ENCODE measurements around the gene CDH8.

Gene CDH8

DNA sequence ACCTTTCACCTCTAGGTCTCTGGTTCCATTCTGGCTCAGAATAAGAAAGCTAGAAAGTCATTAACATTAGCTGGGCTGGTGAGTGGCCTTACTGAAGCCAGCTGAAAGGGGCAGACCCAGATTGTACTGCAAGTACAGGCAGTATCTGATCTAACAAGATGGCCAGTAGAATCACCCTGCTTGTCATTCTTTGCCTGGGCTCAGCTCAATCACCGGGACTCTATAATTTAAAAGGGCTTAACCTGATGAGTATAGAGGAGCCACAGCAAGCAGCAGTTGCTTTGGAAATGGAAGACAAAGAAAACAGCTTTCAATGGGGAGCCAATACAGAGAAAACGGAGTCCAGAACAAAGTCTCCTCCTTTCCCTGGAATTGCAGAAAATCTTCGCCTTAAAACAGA, 13.6 kb downstream of the CDH8 start:
- no peak for DNase-seq

DNA sequence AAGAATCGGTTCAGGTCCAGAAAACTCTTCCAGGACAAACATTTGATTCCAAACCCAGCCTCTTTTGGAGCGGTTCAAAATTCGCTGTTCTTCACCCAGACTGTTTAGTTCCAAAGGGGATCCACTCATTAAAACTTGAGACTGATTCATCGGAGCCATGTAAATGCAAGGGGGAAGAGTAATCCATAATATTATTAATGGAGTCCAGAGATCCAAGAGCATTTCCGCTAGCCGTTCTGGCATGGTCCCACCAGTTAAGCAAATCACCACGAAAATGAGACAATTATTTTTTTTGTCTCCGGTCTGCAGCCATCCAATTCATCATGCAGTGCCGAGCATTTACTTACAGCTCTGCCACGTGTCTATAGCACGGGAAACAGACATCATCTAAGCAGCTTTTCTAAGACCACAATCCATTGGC, 15.1 kb downstream of the CDH8 start:
- peak; percentile 18 for DNase-seq

DNA sequence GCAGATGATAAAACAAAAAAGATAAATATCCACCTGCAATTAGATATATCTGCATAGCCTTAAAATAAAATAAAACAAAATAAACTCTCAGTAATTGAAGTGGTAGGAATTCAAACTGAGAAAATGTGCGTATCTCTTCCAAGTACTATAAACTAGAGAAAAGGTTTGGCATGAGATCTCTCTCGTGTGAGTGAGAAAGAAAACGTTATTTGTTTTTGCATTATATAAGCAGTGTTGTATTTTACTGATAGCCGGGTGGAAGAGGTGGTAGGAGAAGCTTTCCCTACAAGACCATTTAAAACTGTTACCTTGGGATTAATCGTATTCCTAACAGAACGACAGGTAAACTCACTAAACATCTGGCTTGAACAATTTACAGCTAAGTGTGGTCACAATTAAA, 15.6 kb downstream of the CDH8 start:
- no peak for DNase-seq

- DNase-seq, result no peak
These were observed 16.4 kb downstream of the CDH8 start for GRCh38 chr16:62019851-62020250.

GRCh38 chr16:62018301-62019060, 17.8 kb downstream of the CDH8 start:
- no peak for DNase-seq

GRCh38 chr16:62014319-62014923, 21.8 kb downstream of the CDH8 start:
- no peak for DNase-seq

- no peak for DNase-seq
These were observed 26.1 kb downstream of the CDH8 start for GRCh38 chr16:62010186-62010585.

DNA sequence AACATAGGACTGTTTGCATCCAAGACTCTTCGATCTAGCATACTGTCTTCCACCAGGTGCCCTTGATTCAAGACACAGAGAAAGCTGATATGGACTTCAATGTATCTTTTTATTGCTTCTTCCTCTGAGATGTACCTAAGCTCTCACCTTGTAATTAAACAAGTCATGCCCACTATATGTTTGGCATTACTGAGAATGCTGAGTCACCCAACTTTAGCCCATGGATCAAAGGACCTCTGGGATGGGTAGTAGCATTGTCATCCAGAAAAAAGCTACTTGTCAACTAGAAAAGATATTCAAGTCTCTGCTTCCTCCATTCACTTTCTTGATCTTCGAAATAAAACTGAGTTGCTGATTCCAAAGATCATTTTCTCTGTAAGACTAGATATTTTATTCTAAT, 37.8 kb downstream of the CDH8 start:
- no peak for DNase-seq

GRCh38 chr16:61993108-61993507, 43.1 kb downstream of the CDH8 start:
- no peak for DNase-seq

DNA sequence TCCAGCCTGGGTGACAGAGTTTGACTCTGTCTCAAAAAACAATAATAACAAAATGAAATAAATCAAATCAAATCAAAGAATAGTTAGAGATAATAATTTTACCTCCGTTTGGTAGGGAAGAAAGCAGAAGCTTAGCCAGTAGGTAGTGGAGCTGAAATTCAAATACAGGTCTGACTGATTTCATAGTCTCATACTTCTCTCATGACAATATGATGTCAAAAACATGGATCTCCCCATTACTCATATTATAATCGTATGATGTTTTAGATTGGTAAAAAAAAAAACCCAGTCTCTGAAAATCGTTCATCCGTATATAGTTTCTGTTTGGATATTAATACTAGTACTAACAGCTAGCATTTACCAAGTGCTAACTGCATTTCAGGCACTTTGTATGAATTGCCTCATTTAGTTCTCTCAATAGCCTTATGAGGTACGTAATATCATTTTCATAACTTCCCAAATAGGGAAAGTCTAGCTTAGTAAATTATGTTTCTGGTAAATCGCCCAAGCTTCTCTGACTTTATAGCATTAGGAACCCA, 48.7 kb downstream of the CDH8 start:
- no peak for DNase-seq

DNA sequence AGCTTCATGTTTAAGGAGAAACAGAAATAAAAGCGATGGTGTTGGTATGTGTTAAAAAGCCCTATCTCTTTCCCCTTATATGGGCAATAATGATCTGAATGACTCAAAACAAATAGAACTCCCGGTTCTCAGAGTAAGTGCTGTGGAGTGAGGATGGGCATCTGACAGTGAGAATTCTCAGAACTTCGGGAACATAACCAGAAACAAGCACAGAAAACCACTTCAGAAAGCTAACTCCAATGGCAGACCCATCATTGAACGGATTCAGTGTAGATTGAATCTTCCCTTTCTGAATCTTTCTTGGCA, 67.2 kb downstream of the CDH8 start:
- no peak for DNase-seq

- DNase-seq, result no peak
These were observed 67.8 kb downstream of the CDH8 start for GRCh38 chr16:61968242-61969076.

- no peak for DNase-seq
These were observed 79.0 kb downstream of the CDH8 start for GRCh38 chr16:61957075-61957855.

DNA sequence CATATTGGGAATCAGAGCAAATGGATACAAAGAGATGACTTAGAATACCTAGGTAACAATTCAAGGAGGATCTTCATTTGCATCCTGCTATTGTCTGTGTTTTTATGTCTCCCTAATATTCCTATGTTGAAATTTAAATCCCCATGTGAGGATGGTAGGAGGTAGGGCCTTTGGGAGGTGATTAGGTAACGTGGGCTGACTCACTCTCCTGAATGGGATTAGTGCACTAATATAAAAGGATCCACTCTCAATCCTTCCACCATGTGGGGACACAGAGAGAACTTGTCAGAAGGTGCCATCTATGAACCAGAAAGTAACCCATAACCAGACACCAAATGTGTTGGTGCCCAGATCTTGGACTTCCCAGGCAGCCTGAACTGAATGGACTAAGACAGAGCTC, 83.4 kb downstream of the CDH8 start:
- DNase-seq, result no peak

GRCh38 chr16:61948414-61948813, 87.8 kb downstream of the CDH8 start:
- DNase-seq, result no peak

- DNase-seq, result no peak
These were observed 90.2 kb downstream of the CDH8 start for GRCh38 chr16:61946019-61946418.

- DNase-seq, result no peak
These were observed 90.7 kb downstream of the CDH8 start for GRCh38 chr16:61945511-61945910.

DNA sequence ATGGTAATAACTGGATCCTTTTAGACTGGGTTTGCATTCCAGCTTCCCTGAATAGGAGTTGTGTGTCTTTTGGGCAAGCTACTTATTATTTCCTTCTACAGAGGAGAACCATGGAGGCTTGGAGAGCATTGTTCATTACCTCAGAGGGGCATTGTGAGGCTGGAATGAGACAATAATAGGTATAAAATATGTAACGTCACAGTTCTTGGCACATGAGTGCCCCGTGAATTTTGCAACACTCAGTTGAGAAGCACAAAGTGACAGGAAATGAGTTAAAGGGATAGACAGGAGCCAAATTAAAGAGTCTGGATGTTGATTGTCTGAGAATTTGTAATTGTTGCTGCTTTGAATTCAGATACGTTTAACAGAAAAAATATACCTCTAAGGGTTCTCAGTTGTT, 92.2 kb downstream of the CDH8 start:
- DNase-seq, result no peak

GRCh38 chr16:61940611-61941010, 95.6 kb downstream of the CDH8 start:
- no peak for DNase-seq

GRCh38 chr16:61937646-61938045, 98.6 kb downstream of the CDH8 start:
- no peak for DNase-seq

- DNase-seq, result no peak
These were observed 99.7 kb downstream of the CDH8 start for GRCh38 chr16:61936522-61936921.

DNA sequence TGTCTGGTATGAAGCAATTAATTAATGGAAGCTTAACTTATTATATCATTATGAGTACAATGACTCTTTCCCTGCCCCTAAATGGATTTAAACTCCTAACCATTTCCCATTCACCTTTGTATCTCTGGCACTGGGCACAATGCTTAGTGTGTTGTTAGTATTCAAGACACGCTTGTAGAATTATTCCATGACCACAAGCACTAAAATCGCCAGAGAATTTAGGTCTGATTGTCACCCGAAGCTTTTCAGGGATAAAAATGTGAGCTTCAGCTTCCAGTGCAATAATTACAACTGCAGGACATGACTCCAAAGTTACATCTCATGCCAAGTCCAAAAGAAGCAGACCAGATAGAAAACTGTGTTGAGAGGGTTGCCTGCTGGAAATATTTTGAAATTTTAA, 101.6 kb downstream of the CDH8 start:
- no peak for DNase-seq

DNA sequence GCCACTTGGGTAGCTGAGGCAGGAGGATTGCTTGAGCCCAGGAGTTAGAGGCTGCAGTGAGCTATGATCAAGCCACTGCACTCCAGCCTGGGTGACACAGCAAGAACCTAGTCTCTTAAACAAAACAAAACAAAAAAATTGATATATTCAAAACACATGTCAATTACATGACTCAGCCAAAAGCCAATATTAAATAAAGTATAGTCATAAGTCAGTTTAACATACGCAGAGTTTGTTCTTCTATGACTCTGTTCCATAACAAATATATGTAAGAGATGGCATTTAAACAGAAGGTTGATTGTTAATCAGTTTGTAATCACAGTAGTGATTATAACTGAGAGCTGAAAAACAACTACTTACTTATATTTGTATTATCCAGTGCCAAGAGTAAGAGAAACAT, 106.5 kb downstream of the CDH8 start:
- no peak for DNase-seq
